BLaER1 (cell line): ENCODE data around the gene MUC6.

Experiments used
- H3K27ac ChIP-seq: shearing (Covaris generic); formaldehyde crosslinking; 2 replicates; pipeline ENCODE4 v1.8.1; 2022
- H3K27me3 ChIP-seq: shearing (Covaris generic); formaldehyde crosslinking; 2 replicates; pipeline ENCODE4 v1.8.1; 2022
- H3K36me3 ChIP-seq: shearing (Covaris generic); formaldehyde crosslinking; 2 replicates; pipeline ENCODE4 v1.8.1; 2022
- H3K4me1 ChIP-seq: shearing (Covaris generic); formaldehyde crosslinking; 2 replicates; pipeline ENCODE4 v1.8.1; 2022
- H3K4me2 ChIP-seq: shearing (Covaris generic); formaldehyde crosslinking; 2 replicates; pipeline ENCODE4 v1.8.1; 2022
- H3K4me3 ChIP-seq: shearing (Covaris generic); formaldehyde crosslinking; 2 replicates; pipeline ENCODE4 v1.8.1; 2022
- H3K9ac ChIP-seq: shearing (Covaris generic); formaldehyde crosslinking; 2 replicates; pipeline ENCODE4 v1.8.1; 2022
- H3K9me3 ChIP-seq: shearing (Covaris generic); formaldehyde crosslinking; 2 replicates; pipeline ENCODE4 v1.8.1; 2022
- H4K20me1 ChIP-seq: shearing (Covaris generic); formaldehyde crosslinking; 2 replicates; pipeline ENCODE4 v1.8.1; 2022
- Cebpa-rat ChIP-seq: shearing (Covaris generic); IDR thresholded peaks from 2 replicates; pipeline ENCODE4 v1.8.1; 2022

MUC6 gene

DNA sequence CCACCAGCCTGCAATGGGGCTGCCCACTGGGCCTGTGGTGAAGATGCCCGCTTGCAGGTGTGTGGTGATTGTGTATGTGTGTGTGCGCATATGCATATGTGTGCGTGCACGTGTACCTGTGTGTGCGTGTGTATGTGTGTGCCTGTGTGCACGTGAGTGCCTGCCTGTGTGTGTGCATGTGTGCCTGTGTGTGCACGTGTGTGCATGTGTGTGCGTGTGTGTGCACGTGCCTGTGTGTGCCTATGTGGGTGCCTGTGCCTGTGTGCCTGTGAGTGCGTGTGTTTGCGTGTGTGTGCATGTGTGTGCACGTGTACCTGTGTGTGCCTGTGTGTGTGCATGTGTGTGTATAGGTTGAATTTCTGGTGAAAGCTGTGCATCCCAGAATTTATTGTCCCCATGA lies 2.4 kb upstream of the MUC6 start:
- H3K36me3 ChIP-seq, result no peaks in the 10 kb centered on the region
- H3K4me1 ChIP-seq, result peaks cover 54% of the 10 kb centered on the region
- H3K27me3 ChIP-seq, result no peaks in the 10 kb centered on the region
- no peak overlapping the region for H3K4me3 ChIP-seq
- no peak for TF ChIP-seq Cebpa-rat
- no peak overlapping the region for H3K4me2 ChIP-seq
- no peaks in the 10 kb centered on the region for H4K20me1 ChIP-seq
- no peaks in the 10 kb centered on the region for H3K9me3 ChIP-seq
- no peak overlapping the region for H3K27ac ChIP-seq
- H3K9ac ChIP-seq, result no peak overlapping the region

DNA sequence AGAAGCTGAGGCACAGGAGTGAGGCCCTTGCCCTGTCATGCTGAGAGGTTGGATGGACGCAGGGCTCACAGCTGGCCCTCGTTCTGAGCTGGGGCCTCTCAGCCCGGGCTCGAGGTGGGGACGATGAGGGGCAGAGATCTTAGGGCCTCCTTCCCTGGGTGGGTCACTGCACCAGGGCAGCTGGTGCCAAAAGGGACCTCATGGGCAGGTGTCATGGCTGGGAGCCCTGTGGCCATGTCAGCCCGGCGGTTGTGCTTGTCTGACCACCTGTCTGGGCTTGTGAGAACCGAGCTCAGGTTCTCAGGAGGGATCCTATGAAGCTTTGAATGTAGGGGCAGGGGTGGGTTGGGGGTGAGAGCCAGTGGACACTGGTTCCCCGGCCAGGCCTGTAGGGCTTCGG lies 1.8 kb upstream of the MUC6 start:
- Histone ChIP-seq H3K4me2 (no peak overlapping the region), H3K27ac (no peak overlapping the region), H3K36me3 (no peaks in the 10 kb centered on the region), H3K27me3 (no peaks in the 10 kb centered on the region), H3K4me3 (no peak overlapping the region), H4K20me1 (no peaks in the 10 kb centered on the region), H3K9ac (no peak overlapping the region), H3K4me1 (peaks cover 49% of the 10 kb centered on the region), H3K9me3 (no peaks in the 10 kb centered on the region)
- TF ChIP-seq Cebpa-rat, result no peak

DNA sequence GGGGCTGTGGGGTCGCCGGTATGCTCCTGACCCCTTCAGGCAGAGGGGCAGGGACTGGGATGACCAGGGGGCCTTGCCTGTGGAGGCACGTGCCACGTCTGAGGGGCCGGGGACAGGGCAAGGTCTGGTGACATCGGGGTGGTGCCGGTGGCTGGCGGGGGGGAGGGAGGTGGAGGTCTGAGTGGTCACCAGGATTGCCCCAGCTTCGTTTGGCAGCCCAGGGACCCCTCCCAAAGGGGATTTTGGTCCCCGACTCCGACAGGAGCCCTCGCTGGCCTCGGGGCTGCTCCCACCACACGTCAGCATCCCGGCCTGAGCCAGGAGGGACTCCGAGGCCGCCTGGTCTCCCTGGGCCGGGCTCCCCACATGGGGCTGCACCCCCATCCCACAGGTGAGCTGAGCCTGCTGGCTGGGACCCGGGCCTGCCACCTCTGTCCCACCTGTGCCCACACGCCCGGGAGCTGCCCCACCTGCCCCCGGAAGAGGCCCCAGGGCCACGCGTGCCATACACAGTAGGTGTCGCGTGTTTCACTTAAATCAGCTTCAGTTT lies 1.1 kb upstream of the MUC6 start:
- Histone ChIP-seq H3K9me3 (no peaks in the 10 kb centered on the region), H3K4me3 (no peak overlapping the region), H3K9ac (no peak overlapping the region), H3K4me2 (no peak overlapping the region), H3K4me1 (peaks cover 41% of the 10 kb centered on the region), H3K27me3 (no peaks in the 10 kb centered on the region), H3K27ac (peak overlapping the region; percentile 26; the same call in 1 of the 2 replicates), H4K20me1 (no peaks in the 10 kb centered on the region), H3K36me3 (no peaks in the 10 kb centered on the region)
- no peak for TF ChIP-seq Cebpa-rat

DNA sequence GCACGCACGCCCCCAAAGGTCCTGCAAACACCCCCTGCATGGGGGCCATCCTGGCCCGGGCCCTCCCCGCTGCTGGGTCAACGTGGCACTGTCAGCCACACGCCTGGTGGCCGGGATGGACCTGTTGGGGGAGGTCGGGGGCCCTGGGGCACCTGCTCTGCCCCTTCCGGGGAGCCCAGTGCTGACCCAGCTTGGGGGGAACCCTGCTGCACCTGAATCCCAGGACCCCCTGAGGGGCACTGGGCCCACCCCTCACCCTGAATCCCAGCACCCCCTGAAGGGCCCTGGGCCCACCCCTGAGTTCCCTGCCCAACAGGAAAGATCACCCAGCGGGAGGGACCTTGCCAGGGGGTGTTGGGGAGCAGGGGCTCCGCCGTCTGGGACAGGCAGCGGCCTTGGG lies 413 bp upstream of the MUC6 start:
- H3K27me3 ChIP-seq, result no peaks in the 10 kb centered on the region
- no peak for TF ChIP-seq Cebpa-rat
- H3K4me3 ChIP-seq, result no peak overlapping the region
- H3K27ac ChIP-seq, result peak overlapping the region; percentile 26; the same call in 1 of the 2 replicates
- no peak overlapping the region for H3K9ac ChIP-seq
- H4K20me1 ChIP-seq, result no peaks in the 10 kb centered on the region
- H3K36me3 ChIP-seq, result no peaks in the 10 kb centered on the region
- H3K4me2 ChIP-seq, result no peak overlapping the region
- no peaks in the 10 kb centered on the region for H3K9me3 ChIP-seq
- H3K4me1 ChIP-seq, result peaks cover 35% of the 10 kb centered on the region

DNA sequence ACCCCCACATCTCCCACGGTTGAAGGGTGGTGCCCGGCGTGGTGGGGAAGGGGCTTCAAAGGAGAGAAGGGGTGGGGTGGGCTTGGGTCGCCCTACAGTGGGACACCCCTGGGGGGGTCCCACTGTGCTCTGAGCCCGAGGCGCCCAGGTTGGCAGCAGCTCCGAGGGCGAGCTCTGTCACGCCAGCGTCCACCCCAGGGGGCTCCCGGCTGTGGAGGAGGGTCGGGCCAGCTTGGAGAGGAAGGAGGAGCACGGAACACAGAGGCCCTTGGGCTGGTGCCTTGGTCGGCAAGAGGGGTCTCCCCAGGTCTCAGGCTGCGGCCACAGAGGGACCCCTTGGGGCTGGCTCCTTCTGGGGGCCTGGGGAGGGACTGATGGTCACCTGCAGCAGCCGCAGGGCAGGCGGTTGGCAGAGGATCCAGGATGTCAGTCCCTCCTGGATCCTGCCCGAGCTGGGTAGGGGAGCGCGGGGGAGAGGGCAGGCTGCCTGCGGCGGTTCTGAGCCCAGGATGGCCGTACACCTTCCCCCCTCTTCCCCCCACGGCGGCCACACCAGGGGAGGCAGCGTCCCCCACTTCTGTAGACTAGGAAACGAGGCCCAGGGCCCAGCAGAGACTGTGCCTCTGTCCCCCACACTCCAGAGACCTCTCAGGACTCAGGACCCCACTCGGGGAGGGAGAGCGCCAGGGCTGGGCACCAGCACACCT lies 788 bp downstream of the MUC6 start:
- Histone ChIP-seq H4K20me1 (no peaks in the 10 kb centered on the region), H3K36me3 (no peaks in the 10 kb centered on the region), H3K27me3 (no peaks in the 10 kb centered on the region), H3K4me3 (no peak overlapping the region), H3K4me2 (no peak overlapping the region), H3K4me1 (peaks cover 23% of the 10 kb centered on the region), H3K27ac (no peak overlapping the region), H3K9ac (no peak overlapping the region), H3K9me3 (no peaks in the 10 kb centered on the region)
- TF ChIP-seq Cebpa-rat, result no peak

DNA sequence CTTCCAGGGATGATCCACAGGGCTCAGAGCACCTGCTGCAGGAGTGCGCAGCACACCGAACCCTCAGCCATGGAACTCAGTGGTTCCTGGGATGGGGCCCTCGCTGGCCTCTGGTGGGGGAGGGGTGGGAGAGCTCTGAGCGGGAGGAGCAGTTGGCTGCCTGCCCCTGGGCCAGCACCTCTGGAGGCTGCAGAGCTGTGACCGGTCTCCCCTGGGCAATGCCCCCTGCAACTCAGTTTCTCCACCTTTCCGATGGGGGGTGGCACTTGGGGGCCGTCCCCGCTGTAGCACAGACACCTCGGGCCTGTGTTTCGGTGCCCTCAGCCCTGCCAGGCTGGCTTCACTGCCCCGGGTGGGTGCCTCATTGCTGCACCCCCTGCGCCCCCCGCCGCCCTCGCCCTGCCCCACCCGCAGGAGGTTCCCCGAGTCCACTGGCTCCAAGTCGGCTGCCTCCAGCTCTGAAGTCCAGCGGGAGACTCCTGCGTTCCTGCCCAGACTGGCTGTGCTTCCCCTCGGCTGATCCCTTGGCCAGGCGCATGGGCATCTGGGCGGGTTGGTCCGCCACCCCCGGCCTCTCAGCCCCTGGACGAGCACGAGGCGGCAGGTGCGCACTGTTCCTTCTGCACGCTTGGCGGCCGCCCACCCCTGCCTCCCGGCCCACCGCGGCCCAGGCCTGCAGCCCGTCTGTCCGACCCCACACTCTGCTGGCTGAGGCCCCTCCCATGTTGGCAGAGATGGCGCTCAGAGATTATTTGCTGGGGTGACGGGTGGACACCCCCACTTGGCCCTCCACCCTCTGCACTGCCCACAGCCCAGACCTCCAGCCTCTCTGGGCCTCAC lies 1.8 kb downstream of the MUC6 start:
- H3K9ac ChIP-seq, result no peak overlapping the region
- no peak overlapping the region for H3K4me2 ChIP-seq
- H3K27me3 ChIP-seq, result no peaks in the 10 kb centered on the region
- H3K9me3 ChIP-seq, result no peaks in the 10 kb centered on the region
- H3K4me1 ChIP-seq, result peaks cover 12% of the 10 kb centered on the region; the same call in 1 of the 2 replicates
- H3K36me3 ChIP-seq, result no peaks in the 10 kb centered on the region
- no peak overlapping the region; the same call in 1 of the 2 replicates for H3K27ac ChIP-seq
- H4K20me1 ChIP-seq, result no peaks in the 10 kb centered on the region
- H3K4me3 ChIP-seq, result no peak overlapping the region
- no peak for TF ChIP-seq Cebpa-rat

DNA sequence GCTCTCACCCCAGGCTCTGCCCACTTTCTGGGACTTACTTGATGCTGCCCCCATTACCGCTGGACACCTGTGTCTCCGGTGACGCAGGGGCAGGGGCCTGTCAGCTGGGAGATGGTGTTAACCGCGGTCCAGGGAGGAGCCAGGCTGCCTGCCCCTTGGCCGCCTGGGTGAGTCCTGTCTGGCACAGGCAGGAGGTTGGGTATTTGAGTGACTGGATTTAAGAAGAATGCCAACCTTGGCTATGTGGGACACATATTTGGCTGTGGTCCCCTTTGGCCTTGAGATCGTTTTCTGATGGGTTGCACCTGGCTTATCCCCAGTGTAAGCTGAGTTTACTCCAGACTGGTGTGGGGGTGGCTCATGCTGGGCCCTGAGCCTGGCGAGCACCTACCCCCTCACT lies 2.5 kb downstream of the MUC6 start:
- Histone ChIP-seq H3K4me1 (0 out of 2 replicates have a peak, but pooled peaks cover 7% of the 10 kb centered on the region), H3K4me2 (no peak overlapping the region), H4K20me1 (no peaks in the 10 kb centered on the region), H3K4me3 (no peak overlapping the region), H3K27me3 (no peaks in the 10 kb centered on the region), H3K9ac (no peak overlapping the region), H3K36me3 (no peaks in the 10 kb centered on the region), H3K9me3 (no peaks in the 10 kb centered on the region), H3K27ac (0 out of 2 replicates have a peak overlapping the region, but pooled peaks have one; percentile 18)
- no peak for TF ChIP-seq Cebpa-rat

DNA sequence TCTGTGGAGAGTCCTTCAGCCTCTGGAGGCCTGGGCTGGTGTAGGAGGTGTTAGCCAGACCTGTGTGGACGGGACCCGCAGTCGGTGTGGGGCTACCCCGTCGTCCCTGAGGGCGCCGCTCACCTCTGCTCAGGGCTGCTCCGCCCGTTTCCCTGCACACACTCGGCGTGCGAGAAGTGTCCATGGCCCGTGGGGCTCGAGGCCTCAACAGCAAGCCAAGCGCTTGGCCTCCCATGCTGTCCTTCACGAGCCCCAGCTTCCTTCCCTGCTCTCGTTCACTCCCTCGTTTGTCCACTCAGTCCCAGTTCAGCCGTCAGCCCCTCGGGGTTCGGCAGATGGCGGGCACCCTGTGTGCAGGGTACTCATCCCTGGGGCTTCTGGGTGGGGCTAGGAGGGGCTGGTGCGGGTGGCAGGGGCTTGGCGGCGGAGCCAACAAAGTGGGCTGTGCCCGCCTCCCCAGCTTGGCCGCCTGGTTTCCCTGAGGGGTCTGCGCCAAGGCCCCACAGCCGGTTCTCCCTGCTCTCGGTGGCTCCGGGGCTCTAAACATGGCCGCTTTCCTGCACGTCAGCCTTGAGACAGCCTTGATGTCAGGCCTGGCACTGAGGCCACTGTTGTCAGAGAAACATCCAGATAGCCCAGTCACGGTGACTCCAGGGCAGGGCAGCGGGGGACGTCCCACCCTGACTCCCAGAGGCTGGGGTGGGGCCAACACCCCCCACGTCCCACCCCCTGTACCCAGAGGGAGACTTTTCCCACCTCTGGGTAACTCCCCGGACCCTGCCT lies 3.3 kb downstream of the MUC6 start:
- 0 out of 2 replicates have a peak, but pooled peaks cover 7% of the 10 kb centered on the region for H3K4me1 ChIP-seq
- H3K4me3 ChIP-seq, result no peak overlapping the region
- no peaks in the 10 kb centered on the region for H3K27me3 ChIP-seq
- H4K20me1 ChIP-seq, result no peaks in the 10 kb centered on the region
- no peak for TF ChIP-seq Cebpa-rat
- no peak overlapping the region for H3K27ac ChIP-seq
- no peak overlapping the region for H3K4me2 ChIP-seq
- H3K36me3 ChIP-seq, result no peaks in the 10 kb centered on the region
- H3K9me3 ChIP-seq, result no peaks in the 10 kb centered on the region
- H3K9ac ChIP-seq, result no peak overlapping the region

DNA sequence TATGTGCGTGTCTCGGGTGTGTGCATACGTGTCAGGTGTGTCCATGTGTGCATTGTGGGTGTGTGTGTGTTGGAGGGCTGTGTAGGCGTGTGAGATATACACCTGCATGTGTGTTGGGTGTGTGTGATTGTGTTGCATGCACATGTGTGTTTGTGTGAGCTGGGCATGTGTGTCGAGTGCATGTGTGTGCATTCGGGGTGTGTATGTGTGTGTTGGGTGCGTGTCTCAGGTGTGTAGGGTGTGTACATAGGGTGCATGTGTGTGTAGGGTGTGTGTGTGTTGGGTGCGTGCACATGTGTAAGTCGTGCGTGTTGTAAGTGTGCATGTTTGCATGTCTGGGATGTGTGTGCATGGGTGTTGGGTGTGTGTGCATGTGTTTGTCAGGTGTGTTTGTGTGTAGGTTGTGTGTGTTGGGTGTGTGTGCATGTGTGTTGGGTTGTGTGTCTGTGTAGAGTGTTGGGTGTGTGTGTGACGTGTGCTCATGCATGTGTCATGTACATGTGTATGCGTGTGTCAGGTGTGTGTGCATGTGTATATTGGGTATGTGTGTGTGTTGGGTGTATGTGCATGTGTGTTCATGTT lies 4.1 kb downstream of the MUC6 start:
- no peak overlapping the region for H3K4me2 ChIP-seq

More for the DNA sequence above, 4.1 kb downstream of the MUC6 start:
- Histone ChIP-seq H3K36me3 (no peaks in the 10 kb centered on the region), H3K27me3 (no peaks in the 10 kb centered on the region), H3K9ac (no peak overlapping the region), H3K4me1 (0 out of 2 replicates have a peak, but pooled peaks cover 7% of the 10 kb centered on the region), H3K4me3 (no peak overlapping the region), H4K20me1 (no peaks in the 10 kb centered on the region), H3K27ac (no peak overlapping the region), H3K9me3 (no peaks in the 10 kb centered on the region)
- no peak for TF ChIP-seq Cebpa-rat
